Stimulated activated CD4-positive, alpha-beta T cell treated with anti-CD3 and anti-CD28 coated beads, Interleukin-1b, Interleukin-23, amount 100 ng/mL, for 1 hour (primary cell): ENCODE results near the gene EIF1.
"Not testable (repeated sequence)": the region's sequence is repeated elsewhere in the genome, so short reads cannot be mapped to it uniquely, and the experiment has no call there.

Source experiments
- DNase-seq, 2 donors: peaks; one replicate each; pipeline ENCODE4 v3.0.0-alpha.2; 2020; ENCODE audit warnings: low read depth in 2 of 2

EIF1 gene

DNA sequence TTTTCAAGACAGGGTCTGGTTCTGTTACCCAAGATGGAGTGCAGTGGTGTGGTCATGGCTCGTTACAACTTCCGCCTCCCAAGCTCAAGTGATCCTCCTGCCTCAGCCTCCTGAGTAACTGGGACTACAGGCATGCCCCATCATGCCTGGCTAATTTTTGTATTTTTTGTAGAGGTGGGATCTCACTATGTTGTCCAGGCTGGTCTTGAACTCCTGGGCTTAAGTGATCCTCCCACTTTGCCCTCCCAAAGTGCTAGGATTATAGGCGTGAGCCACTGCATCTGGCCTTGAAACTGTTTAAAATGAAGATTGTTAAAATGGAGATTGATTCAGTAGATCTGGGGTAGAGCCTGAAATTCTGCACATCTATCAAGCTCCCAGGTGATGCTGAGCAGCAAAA is 12.2 kb downstream of the EIF1 start:
- DNase-seq, result not testable (repeated sequence)

DNA sequence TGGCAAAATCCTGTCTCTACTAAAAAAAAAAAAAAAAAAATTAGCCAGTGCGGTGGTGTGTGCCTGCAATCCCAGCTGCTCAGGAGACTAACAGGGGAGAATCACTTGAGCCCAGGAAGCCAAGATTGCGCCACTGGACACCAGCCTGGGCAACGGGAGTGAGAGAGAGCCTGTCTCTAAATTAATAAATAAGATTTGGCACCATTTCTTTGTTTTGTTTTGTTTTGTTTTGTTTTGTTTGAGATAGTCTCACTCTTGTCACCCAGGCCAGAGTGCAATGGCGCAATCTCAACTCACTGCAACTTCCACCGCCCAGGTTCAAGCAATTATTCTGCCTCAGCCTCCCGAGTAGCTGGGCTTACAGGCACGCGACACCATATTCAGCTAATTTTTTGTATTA is 14.0 kb downstream of the EIF1 start:
- no peak for DNase-seq

DNA sequence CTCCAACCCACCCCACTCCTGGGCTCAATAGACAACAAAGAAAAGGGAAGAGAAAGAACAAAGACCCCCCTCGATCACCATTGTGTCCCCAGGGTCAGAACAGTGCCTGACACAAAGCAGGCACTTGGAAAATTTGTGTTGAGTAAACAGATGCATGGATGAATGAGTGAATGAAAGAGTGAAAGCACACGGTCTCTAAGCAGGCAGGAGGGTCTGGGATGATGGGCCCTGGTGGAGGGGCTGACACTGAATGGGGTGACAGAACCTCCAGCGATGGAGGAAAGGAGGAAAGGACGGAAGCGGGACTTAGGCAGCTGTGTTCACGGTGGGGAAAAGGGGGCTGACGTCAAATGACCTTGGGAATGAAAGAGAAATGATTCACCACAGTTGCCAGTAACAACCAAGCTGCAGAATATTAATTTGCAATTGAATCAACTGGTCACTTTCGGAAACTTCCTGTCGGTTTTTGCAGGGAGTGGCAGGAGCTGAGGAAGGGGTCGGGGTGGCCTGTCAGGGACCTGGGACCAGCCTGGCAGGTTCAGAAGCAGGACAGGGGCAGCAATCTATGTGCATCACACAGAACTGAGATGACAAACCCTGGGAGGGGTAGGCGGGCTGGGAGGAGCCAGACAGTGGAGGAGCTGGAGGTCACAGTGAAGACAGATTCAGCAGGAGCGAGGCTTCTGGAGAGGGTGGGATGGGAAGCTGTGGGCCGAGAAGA is 16.7 kb downstream of the EIF1 start:
- no peak for DNase-seq

- no peak for DNase-seq
Measured at GRCh38 chr17:41707803-41708669, 19.4 kb downstream of the EIF1 start.

DNA sequence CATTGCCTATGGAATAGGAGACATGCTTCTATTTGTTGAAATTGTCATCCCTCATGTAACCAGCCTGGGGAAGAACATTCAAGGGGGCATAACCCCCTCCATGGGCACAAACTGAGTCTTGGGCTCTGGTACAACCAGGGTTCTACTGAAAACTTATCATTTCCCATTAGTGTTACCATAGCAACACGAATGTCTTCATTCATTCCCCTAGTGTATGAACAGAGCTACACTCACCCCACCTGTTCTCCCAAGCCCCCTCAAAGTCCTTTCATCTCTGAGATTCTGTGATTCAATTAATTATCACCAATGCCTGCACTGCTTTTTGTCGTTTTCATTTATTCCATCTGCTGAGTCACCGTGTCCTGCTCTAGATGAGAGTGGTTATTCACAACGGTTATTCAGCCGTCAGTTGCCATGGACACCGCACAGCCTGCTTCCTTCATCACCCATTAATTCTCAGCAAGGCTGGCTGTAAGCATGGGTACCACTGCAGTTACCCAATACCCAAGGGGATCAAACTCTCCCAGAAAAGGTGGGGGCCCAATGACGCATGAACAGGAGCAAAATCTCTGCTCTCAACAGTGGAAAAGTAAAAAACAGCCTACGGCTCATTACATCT is 21.9 kb downstream of the EIF1 start:
- DNase-seq, result no peak

- DNase-seq, result no peak
Measured at GRCh38 chr17:41711669-41712400, 23.1 kb downstream of the EIF1 start, which contains the start of gene GAST. TSS of gene GAST (plus strand) at chr17:41712331. CDS start at chr17:41715437, 3,106 bp downstream.

DNA sequence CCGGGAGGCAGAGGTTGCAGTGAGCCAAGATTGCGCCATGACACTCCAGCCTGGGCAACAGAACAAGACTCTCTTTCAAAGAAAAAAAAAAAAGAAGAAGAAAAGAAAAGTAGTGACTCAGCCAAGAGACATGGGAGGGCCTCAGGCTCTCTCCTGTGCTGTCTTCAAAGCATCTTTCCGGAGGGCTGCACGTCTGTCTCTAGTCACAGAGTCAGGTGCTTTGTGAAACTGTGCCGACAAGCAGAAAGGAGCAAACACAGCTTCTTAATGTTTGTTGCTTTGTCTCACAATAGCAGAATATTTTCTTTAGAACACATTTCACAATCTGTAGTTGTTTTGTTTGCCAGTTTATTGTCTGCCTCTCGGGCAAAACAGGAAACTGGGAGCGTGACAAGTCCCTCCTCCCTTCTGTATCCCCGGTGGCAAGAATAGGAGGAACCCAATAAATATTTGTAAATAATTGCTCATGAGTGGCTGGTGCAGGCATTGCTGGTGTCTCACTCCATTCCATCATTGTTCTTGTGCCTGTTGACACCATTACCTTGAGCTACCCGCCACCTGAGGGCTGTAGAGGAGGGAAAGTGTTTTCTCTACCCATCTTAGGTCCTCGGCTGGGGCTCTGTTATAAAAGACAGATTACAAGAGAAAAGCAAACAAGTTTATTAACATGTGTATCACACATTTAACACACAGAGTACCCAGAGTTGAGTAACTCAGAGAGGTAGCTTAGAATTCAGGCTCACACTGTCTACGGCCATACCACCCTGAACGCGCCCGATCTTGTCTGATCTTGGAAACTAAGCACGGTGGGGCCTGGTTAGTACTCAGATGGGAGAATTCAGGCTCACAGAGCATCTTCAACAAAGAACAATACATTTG is 29.0 kb downstream of the EIF1 start:
- DNase-seq, result no peak

GRCh38 chr17:41718287-41718645 is 29.6 kb downstream of the EIF1 start:
- no peak for DNase-seq

- no peak for DNase-seq
Measured at GRCh38 chr17:41722231-41722630, 33.5 kb downstream of the EIF1 start.

DNA sequence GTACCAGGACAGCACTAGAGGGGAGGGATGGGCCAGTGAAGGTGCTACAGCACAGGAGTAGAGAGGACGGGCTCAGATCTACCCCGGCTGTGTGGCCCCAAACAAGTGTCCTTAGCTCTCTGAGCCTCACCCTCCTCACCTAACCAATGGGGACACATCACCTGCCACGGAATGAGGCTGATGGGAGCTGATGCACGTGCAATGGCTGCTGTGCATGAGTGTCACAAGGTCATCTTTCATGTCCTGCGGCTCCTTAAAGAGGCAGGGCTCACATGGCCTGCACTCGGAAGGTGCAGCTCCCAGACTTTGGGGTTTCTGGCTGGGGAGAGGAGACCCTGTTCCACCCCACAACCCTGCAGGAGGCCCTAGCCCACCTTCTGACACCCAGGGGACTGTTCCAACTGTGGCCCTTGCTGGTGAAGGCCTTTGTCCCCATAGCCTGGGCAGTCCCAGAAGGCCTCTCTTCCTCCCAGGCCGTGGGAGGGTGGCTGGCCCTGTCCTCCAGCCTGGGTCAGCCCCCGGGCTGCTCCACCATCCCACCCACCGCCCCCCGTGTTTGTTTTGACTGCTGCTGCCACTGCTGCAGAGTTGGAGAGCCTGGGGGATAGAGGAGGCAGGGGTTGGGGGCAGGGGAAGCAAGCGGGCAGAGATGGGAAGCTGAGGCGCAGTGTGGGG is 35.3 kb downstream of the EIF1 start:
- no peak for DNase-seq

GRCh38 chr17:41724476-41725050 is 35.9 kb downstream of the EIF1 start:
- no peak for DNase-seq

- DNase-seq, result no peak
Measured at GRCh38 chr17:41725134-41725533, 36.4 kb downstream of the EIF1 start.

GRCh38 chr17:41728056-41728455 is 39.4 kb downstream of the EIF1 start:
- DNase-seq, result no peak

- DNase-seq, result no peak
Measured at GRCh38 chr17:41730479-41730878, 41.8 kb downstream of the EIF1 start.

DNA sequence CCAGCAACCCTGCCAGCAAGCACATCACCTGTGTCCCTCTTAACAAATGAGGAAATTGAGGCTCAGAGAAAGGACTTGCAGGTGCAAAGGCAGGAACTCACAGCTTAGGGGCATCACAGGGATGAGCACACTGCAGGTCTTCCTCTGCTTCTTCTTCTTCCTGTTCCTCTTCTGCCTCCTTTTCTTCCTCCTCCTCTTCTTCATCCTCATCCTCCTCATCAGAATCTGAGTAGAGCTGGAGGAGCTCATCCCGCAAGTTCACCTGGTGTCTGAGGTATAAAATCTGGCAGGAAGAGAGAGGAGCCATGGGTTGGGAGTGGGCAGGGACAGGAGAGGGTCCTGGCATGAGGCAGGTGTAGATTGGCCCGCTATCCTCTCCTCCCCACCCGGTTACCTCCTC is 43.2 kb downstream of the EIF1 start:
- DNase-seq, result no peak

DNA sequence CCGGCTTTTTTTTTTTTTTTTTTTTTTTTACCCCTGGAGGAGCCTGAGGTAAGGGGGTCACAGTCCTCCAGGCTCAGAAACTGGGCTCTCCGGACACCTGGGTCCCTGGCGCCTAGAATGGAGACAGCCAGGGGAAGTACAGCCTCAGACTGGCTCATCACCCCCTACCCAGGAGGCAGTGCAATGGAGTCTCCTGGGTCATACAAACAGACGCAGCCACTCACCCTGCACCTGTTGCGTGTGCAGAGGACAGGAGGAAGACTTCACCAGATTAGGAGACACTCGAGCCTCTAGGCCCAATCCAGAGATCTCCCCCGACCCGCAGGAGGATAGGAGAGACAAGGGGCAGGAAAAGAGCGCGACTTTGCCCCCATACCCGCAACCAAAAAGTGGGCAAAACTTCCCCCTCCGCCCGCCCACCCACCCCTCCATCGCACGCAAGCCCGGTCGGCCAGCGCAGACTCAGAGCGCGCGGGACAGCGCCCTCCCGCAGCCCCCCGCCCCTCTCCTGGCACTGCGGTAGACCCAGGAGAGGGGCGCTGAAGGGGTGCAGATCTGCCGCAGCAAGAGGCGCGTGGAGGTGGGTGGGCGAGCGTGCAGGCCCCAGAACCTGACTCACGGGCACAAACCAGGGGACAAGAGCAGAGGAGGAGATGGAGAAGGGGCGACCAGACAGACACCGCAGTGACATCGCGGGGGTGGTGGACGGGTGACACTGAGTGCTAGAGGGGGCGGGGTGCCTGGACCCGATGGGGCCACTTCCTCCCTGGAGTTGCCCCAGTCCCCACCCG is 44.9 kb downstream of the EIF1 start:
- DNase-seq, result no peak

DNA sequence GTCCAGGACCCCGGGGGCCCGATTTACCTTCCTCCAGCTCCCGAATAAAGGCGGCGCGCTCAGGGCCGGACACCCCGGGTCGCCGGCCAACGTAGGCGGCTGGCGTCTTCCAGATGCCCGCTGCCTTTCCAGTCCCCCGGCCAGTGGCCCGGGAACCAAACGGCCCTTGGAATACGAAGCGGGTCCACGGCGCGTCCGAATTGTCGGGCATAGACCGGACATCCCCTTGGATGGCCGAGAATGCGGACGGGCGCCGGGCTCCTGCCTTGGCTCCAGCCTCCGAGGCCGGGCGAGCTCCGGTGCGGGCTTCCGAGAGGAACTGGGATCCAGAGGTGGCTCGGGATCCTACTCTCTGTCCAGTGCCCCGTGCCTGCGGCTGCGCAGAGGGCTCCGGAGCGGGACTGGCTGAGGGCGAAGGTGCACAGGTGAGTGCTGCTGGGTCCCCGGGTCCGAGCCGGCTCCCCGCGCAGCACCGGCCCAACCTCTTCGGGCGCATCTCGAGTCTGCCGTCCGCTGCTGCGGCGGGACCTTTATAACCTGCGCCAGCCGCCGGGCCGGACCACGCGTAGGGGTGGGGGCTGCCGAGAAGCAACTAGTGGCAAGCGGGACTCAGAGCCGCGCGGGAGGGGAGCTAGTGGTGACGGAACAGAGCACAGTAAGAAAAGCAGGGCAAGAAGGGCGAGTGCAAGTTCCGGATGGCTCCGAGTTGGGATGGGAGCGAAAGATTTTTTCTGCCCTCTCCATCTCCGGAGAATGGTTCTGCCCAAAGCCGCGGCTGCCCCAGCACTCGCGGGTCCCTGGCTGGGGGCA is 45.7 kb downstream of the EIF1 start, which contains the start of gene HAP1:
HAP1 (minus strand) TSS at position 505 of the 810 bp plus-strand sequence; CDS start at position 496, 9 bp downstream.
- DNase-seq, result no peak

DNA sequence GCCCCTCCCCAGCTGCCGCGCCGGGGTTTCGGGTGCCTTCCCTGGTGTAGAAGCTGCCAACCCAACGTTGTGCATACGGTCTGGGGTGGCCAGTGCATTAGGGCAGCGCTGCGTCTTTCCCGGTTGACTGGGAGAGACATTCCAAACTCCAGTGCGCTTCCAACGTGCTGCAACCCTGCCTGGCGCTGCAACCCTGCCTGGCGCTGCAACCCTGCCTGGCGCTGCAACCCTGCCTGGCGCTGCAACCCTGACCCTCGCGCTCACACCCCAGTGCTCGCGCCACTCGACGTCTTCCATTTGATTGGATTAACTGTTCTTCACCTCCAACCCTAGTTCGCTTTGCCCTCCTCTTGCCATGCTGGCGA is 46.2 kb downstream of the EIF1 start:
- DNase-seq, result no peak
